ENCODE data around the gene SENP1. TPM values are rescaled to one million over a fixed set of nuclear protein-coding genes. Genes with fewer than 3 reads are reported as not detected.

SENP1 gene
- total RNA-seq, 2 experiments from 2014 or later = 20.3 to 25.7 TPM

GRCh38 chr12:48106681-48107613 lies 1.1 kb upstream of the SENP1 start:
- peak overlapping the region; percentile 89 for H3K27ac Mint-ChIP-seq
- peaks cover 47% of the 10 kb centered on the region for H3K4me1 Mint-ChIP-seq (ENCODE audit: low read depth)
- H3K9me3 Mint-ChIP-seq = no peaks in the 10 kb centered on the region
- POLR2A ChIA-PET = interaction anchor here (0.8 to 2.8 kb wide), 7 partner anchors 12 to 1840 kb away, joined by 3 to 50 read pairs (median 6); partner anchors contain the start of genes ASB8 and PFKM
- peaks cover 13% of the 10 kb centered on the region for H3K36me3 Mint-ChIP-seq (ENCODE audit: low read depth)
- ATAC-seq (ENCODE audit: poor library complexity) (no peak), DNase-seq (peak in 2 of 14 experiments; percentile 13 to 19)
- intact Hi-C loops (cut with DNase I, micrococcal nuclease) = loop anchor here (1.0 to 5.0 kb wide), 5 partner anchors 18 to 245 kb away; partner anchors contain the start of genes ASB8 (in 2 of the 2) and ZNF641 (in 1 of the 2)
- peak overlapping the region; percentile 94 to 96 for H3K27ac ChIP-seq (ENCODE audit: low read depth in 1 of 2, low read length in 2 of 2)
- peak overlapping the region; percentile 94 for H3K4me3 Mint-ChIP-seq
- peak overlapping the region; percentile 89 for H3K4me3 ChIP-seq (ENCODE audit: low read length)
- H3K4me1 ChIP-seq (ENCODE audit: insufficient read depth, low read length) = peaks cover 33% of the 10 kb centered on the region
- CTCF ChIA-PET = interaction anchor here (0.7 to 1.3 kb wide), 2 partner anchors 50 to 58 kb away, joined by 3 read pairs; partner anchors contain the start of gene ASB8
- no peaks in the 10 kb centered on the region for H3K27me3 ChIP-seq (ENCODE audit: control insufficient read depth in 1 of 2, insufficient read depth in 2 of 2, low read length in 2 of 2)
- H3K9me3 ChIP-seq (ENCODE audit: control insufficient read depth in 1 of 2, insufficient read depth in 1 of 2, low read length in 2 of 2) = no peaks in the 10 kb centered on the region
- H3K36me3 ChIP-seq (ENCODE audit: insufficient read depth, low read length) = no peaks in the 10 kb centered on the region
- no peak for TF ChIP-seq CTCF (IDR thresholded peaks at IDR 0.05)
- H3K27me3 Mint-ChIP-seq = no peaks in the 10 kb centered on the region

GRCh38 chr12:48105321-48105866 lies 485 bp downstream of the SENP1 start:
- H3K4me3 ChIP-seq (ENCODE audit: low read length) = peak overlapping the region; percentile 89
- DNase-seq (peak in 11 of 14 experiments; percentile 4 to 85 (median 31)), ATAC-seq (ENCODE audit: poor library complexity) (peak; percentile 25)
- peaks cover 33% of the 10 kb centered on the region for H3K4me1 ChIP-seq (ENCODE audit: insufficient read depth, low read length)
- no peaks in the 10 kb centered on the region for H3K27me3 ChIP-seq (ENCODE audit: control insufficient read depth in 1 of 2, insufficient read depth in 2 of 2, low read length in 2 of 2)
- intact Hi-C loops (cut with DNase I, micrococcal nuclease) = loop anchor here in 1 of 2 experiments (5.0 kb wide), 2 partner anchors 92 to 247 kb away; partner anchors contain the start of gene ZNF641
- peaks cover 54% of the 10 kb centered on the region for H3K4me1 Mint-ChIP-seq (ENCODE audit: low read depth)
- peak overlapping the region; percentile 94 to 96 for H3K27ac ChIP-seq (ENCODE audit: low read depth in 1 of 2, low read length in 2 of 2)
- ChIA-PET POLR2A (interaction anchor here (0.6 to 2.8 kb wide), 12 partner anchors 11 to 577 kb away, joined by 3 to 50 read pairs (median 4); partner anchors contain the start of genes ASB8, KANSL2 and PFKM), CTCF (interaction anchor here (1.0 to 1.6 kb wide), 5 partner anchors 21 to 142 kb away, joined by 3 to 14 read pairs (median 6); partner anchors contain the start of genes ASB8, CCDC184 and TMEM106C)
- peak overlapping the region; percentile 94 for H3K4me3 Mint-ChIP-seq
- peak overlapping the region; percentile 89 for H3K27ac Mint-ChIP-seq
- no peaks in the 10 kb centered on the region for H3K9me3 ChIP-seq (ENCODE audit: control insufficient read depth in 1 of 2, insufficient read depth in 1 of 2, low read length in 2 of 2)
- no peak for TF ChIP-seq CTCF (IDR thresholded peaks at IDR 0.05)
- peaks cover 13% of the 10 kb centered on the region for H3K36me3 Mint-ChIP-seq (ENCODE audit: low read depth)
- H3K27me3 Mint-ChIP-seq = no peaks in the 10 kb centered on the region
- H3K9me3 Mint-ChIP-seq = no peaks in the 10 kb centered on the region
- H3K36me3 ChIP-seq (ENCODE audit: insufficient read depth, low read length) = peaks cover 10% of the 10 kb centered on the region

- H3K9me3 Mint-ChIP-seq = no peaks in the 10 kb centered on the region
- Histone ChIP-seq H3K36me3 (ENCODE audit: insufficient read depth, low read length) (peaks cover 15% of the 10 kb centered on the region), H3K4me1 (ENCODE audit: insufficient read depth, low read length) (peaks cover 33% of the 10 kb centered on the region), H3K4me3 (ENCODE audit: low read length) (peak overlapping the region; percentile 89), H3K27ac (ENCODE audit: low read depth in 1 of 2, low read length in 2 of 2) (peak overlapping the region in 1 of 2 donors; percentile 94), H3K27me3 (ENCODE audit: control insufficient read depth in 1 of 2, insufficient read depth in 2 of 2, low read length in 2 of 2) (no peaks in the 10 kb centered on the region), H3K9me3 (ENCODE audit: control insufficient read depth in 1 of 2, insufficient read depth in 1 of 2, low read length in 2 of 2) (no peaks in the 10 kb centered on the region)
- H3K27me3 Mint-ChIP-seq = no peaks in the 10 kb centered on the region
- H3K4me3 Mint-ChIP-seq = peak overlapping the region; percentile 94
- POLR2A ChIA-PET = interaction anchor here (1.3 to 2.8 kb wide), 5 partner anchors 21 to 94 kb away, joined by 3 to 50 read pairs (median 6); partner anchors contain the start of gene ASB8
- ATAC-seq (ENCODE audit: poor library complexity) = no peak
- peaks cover 21% of the 10 kb centered on the region for H3K36me3 Mint-ChIP-seq (ENCODE audit: low read depth)
- peak overlapping the region; percentile 89 for H3K27ac Mint-ChIP-seq
- H3K4me1 Mint-ChIP-seq (ENCODE audit: low read depth) = peaks cover 59% of the 10 kb centered on the region
- peak in 1 of 14 experiments; percentile 6 for DNase-seq
- CTCF ChIA-PET = interaction anchor here (1.3 to 1.6 kb wide), 3 partner anchors 53 to 141 kb away, joined by 3 to 14 read pairs (median 7); partner anchors contain the start of genes ASB8 and TMEM106C
- TF ChIP-seq CTCF (IDR thresholded peaks at IDR 0.05) = no peak
- intact Hi-C loops (cut with DNase I, micrococcal nuclease) = no loop called here
Observed at GRCh38 chr12:48104531-48104930, 1.3 kb downstream of the SENP1 start.
